Spinal cord (tissue), 10 donors: Measurements from ENCODE around the gene ITPRIP. TPM values are rescaled to one million over a fixed set of nuclear protein-coding genes. Genes with fewer than 3 reads are reported as not detected.

Experiments used
- DNase-seq, 6 donors: peaks; one replicate each; pipeline versions ENCODE4 v3.0.0 to v3.0.0-alpha.2; 2013 to 2015; ENCODE audit warnings: low spot score in 6 of 6, low read depth in 4 of 6
- H3K27ac ChIP-seq: one replicate; pipeline ENCODE4 v1.5.1; 2013; ENCODE audit warnings: low read depth, low read length, control low read depth
- H3K27me3 ChIP-seq: one replicate; pipeline ENCODE4 v1.6.1; 2013; ENCODE audit warnings: low read length; ENCODE audit not compliant: control insufficient read depth, insufficient read depth
- H3K36me3 ChIP-seq: one replicate; pipeline ENCODE4 v1.6.1; 2013; ENCODE audit warnings: low read length; ENCODE audit not compliant: control insufficient read depth, insufficient read depth
- H3K4me1 ChIP-seq: one replicate; pipeline ENCODE4 v1.6.1; 2013; ENCODE audit warnings: low read length; ENCODE audit not compliant: control insufficient read depth, insufficient read depth
- H3K4me3 ChIP-seq: one replicate; pipeline ENCODE4 v1.5.1; 2013; ENCODE audit warnings: low read depth, low read length, control low read depth
- H3K9me3 ChIP-seq: one replicate; pipeline ENCODE4 v1.6.1; 2013; ENCODE audit warnings: low read length; ENCODE audit not compliant: control insufficient read depth, insufficient read depth
- WGBS: methylation state at CpG from one replicate; pipeline ENCODE4 v1.1.5; 2013; ENCODE audit warnings: missing lambda C conversion rate; ENCODE audit not compliant: insufficient coverage; 5-methylcytosine and 5-hydroxymethylcytosine counted together
- long read RNA-seq, 4 donors: transcript quantifications; one replicate each; lab custom pipeline, GENCODE V29; 2026
- polyA plus RNA-seq, 2 donors: library from polyadenylated mRNA; unstranded; fragments of 120-200 nt; gene quantifications; one replicate each; pipeline ENCODE4 v1.2.1, GENCODE V29; 2013; ENCODE audit not compliant: insufficient read length in 2 of 2
- total RNA-seq, 2 donors: library from RNA; depleted of rRNA in 1 of 2; stranded (reverse); fragments of 120-200 nt in 1 of 2; fragments of >200 nt in 1 of 2; gene quantifications; one replicate each; pipeline versions ENCODE4 v1.2.3 to v1.2.4, GENCODE V29; 2013 to 2014
- donor health status: healthy.

Gene ITPRIP, protein sequence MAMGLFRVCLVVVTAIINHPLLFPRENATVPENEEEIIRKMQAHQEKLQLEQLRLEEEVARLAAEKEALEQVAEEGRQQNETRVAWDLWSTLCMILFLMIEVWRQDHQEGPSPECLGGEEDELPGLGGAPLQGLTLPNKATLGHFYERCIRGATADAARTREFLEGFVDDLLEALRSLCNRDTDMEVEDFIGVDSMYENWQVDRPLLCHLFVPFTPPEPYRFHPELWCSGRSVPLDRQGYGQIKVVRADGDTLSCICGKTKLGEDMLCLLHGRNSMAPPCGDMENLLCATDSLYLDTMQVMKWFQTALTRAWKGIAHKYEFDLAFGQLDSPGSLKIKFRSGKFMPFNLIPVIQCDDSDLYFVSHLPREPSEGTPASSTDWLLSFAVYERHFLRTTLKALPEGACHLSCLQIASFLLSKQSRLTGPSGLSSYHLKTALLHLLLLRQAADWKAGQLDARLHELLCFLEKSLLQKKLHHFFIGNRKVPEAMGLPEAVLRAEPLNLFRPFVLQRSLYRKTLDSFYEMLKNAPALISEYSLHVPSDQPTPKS
- total RNA-seq (1 to 10 TPM; 3.1 to 5.7 TPM), polyA plus RNA-seq (1 to 10 TPM; 4.6 to 5.1 TPM)
- long read RNA-seq, donor 1, full-length matches to known transcripts, result 3 of 3 reads
- long read RNA-seq, donor 1, partial matches to known transcripts, result 0 of 3 reads
- long read RNA-seq, donor 1, other reads (novel, unspliced or antisense), result 0 of 3 reads
- long read RNA-seq, donor 2, full-length matches to known transcripts, result 1 of 1 reads
- long read RNA-seq, donor 2, partial matches to known transcripts, result 0 of 1 reads
- long read RNA-seq, donor 2, other reads (novel, unspliced or antisense), result 0 of 1 reads
- long read RNA-seq, donor 3, full-length matches to known transcripts, result 3 of 3 reads
- long read RNA-seq, donor 3, partial matches to known transcripts, result 0 of 3 reads
- long read RNA-seq, donor 3, other reads (novel, unspliced or antisense), result 0 of 3 reads
- long read RNA-seq, donor 4, full-length matches to known transcripts, result 10 of 10 reads
- long read RNA-seq, donor 4, partial matches to known transcripts, result 0 of 10 reads
- long read RNA-seq, donor 4, other reads (novel, unspliced or antisense), result 0 of 10 reads

DNA sequence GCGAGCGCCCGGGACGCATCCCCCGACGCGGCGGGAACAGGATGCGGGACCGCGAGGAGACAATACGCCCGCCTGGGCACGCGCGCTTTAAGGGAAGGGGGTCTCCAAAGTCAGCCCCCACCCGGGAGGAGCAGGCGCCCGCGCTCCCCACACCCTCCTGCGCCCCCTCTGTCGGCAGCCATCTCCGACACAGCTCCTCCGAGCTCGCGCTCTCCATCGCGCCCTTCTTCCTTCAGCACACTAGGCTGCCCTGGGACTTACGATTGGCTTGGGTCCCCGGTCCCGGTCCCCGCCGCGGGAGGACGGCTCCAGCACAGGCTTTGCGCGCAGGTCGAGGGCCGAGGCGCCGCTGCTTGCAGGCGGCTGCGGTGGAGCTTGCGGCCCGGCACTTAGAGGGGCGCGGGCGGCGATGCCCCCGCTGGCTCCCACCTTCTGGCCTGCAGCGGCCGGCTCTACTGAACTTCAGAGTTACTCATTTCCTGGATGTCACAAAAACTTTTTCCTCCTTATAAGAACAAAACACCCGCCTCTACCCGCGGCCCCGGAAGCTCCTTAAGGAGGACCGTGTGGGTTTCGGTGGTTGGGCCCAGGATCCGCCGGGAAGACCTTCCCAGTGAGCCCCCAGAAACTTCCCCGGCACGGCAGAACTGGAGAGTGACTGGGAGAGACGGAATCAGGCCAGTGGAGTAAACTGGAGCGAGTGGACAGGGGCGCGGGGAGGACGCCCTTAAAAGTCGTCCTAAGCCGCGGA lies at the start of gene ITPRIP:
Gene ITPRIP (minus strand): TSS at position 481 of the 751 bp plus-strand sequence. CDS start 22,414 bp downstream, outside the sequence.
- peak within 1 kb of the TSS; percentile 97 for H3K27ac ChIP-seq
- H3K27me3 ChIP-seq, result peaks cover 7% of the 10 kb centered on the region
- H3K36me3 ChIP-seq, result no peaks in the 10 kb centered on the region
- peak within 1 kb of the TSS; percentile 81 for H3K4me3 ChIP-seq
- WGBS, result 0% methylated on average over 68 of the region's 70 CpGs
- H3K9me3 ChIP-seq, result no peaks in the 10 kb centered on the region
- peak in 3 of 6 donors; percentile 71 to 88 (median 81) for DNase-seq
- peaks cover 26% of the 10 kb centered on the region for H3K4me1 ChIP-seq

DNA sequence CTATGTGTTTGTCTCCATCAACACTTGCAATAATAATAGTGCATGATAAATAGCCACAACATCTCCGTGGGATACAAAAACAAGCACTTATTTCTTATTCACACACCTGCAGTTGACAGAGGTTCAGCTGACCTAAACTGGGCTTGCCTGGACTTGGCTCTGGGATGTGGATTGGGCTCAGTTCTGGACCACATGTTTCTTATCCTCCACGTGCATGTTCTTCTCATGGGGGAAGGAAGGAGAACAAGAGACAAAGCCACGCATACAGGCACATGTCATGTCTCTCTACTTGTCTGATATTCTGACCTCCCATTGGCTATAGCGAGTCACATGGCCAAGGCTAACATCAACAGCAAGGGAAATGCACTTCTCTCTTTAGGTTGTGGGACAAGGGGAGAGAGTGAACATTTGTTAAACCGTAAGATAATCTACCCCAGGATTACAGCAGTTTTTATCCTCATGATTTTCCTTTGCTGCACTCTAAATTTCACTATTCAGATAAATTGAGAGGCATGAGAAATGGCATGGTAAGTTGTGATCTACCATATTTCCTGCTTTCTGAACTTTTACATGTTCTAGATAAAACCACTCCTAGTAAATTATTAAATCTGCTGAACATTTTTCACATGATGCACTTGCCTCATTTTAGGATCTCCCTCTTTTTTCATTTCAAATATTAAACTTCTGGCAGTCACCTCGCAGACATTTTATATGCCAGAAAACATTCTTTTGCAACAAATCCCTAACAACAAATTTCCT lies 49.0 kb upstream of the ITPRIP start:
- Histone ChIP-seq H3K4me3 (no peak overlapping the region), H3K4me1 (no peaks in the 10 kb centered on the region)
- 100% methylated on average over 1 of the region's 6 CpGs for WGBS

DNA sequence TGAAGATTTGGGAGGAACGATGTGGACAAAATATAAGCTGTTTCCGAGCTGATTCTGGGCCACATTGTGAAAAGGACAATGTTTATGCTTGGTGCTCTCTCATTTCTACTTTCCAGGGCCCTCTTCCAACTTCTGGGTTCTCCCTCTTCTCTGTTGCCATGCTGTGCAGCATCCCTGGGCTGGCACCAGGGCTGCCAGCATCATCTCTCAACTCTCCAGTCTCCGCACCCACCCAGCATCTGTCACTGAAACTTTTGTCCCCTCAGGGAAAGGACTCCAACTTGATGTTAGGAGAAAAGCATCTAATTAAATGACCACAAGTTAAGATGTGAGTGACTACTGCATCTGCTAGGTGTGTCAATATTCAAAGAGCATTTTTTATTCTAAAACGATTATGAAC lies 42.1 kb upstream of the ITPRIP start:
- 100% methylated on average over 2 of the region's 4 CpGs for WGBS
- Histone ChIP-seq H3K4me1 (no peaks in the 10 kb centered on the region), H3K27ac (no peak overlapping the region), H3K27me3 (no peaks in the 10 kb centered on the region), H3K9me3 (no peaks in the 10 kb centered on the region), H3K4me3 (no peak overlapping the region), H3K36me3 (no peaks in the 10 kb centered on the region)
- DNase-seq, result no peak

More for the DNA sequence above, 49.0 kb upstream of the ITPRIP start:
- no peaks in the 10 kb centered on the region for H3K36me3 ChIP-seq
- no peaks in the 10 kb centered on the region for H3K27me3 ChIP-seq
- no peak overlapping the region for H3K27ac ChIP-seq
- no peak for DNase-seq
- H3K9me3 ChIP-seq, result no peaks in the 10 kb centered on the region

DNA sequence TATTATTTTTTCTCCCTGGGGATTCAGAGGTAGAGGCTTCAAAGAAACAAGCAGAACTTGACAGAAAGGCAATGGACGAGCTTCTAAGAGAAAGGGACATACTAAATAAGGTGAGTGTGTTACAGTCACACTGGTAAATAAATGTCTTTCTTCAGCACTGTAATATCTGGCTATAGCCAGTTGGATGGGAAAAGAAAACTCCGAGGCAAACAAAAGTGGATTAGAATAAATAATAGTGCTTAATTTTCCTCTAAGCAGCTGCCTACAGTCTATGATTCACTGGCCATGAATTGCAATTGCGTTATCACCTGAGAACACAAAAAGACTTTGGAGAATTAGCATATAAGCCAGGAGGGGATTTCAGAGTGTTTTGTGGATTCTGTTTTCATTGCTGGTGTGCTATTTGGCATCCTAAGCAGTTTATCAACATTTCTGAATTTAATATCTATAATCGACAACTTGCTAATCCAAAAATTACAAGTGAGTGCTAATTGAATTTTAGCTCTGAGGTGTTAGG lies 38.6 kb upstream of the ITPRIP start:
- WGBS, result 50% methylated on average over 1 of the region's 4 CpGs
- H3K4me1 ChIP-seq, result no peaks in the 10 kb centered on the region
- no peak overlapping the region for H3K27ac ChIP-seq
- no peaks in the 10 kb centered on the region for H3K36me3 ChIP-seq
- H3K9me3 ChIP-seq, result no peaks in the 10 kb centered on the region
- no peaks in the 10 kb centered on the region for H3K27me3 ChIP-seq
- no peak for DNase-seq
- no peak overlapping the region for H3K4me3 ChIP-seq

DNA sequence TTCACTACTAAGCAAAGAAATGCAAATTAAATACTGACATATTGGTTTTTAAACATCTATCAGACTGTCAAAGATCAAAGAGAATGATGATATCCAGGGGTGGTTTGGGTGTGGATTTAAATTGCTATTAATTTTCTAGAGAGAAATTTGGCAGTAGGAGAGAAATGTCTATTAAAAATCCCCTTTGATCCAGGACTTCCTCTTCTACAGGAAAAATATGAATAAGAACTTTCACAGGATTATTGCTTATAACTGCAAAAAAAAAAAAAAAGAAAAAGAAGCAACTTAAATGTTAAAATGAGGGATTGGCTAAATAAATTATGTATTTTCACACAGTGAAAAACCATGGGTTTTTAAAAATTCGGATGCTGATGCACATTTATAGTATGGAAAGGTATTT lies 36.3 kb upstream of the ITPRIP start:
- no peak for DNase-seq
- Histone ChIP-seq H3K4me1 (no peaks in the 10 kb centered on the region), H3K27ac (no peak overlapping the region), H3K36me3 (no peaks in the 10 kb centered on the region), H3K4me3 (no peak overlapping the region), H3K27me3 (no peaks in the 10 kb centered on the region), H3K9me3 (no peaks in the 10 kb centered on the region)
- no CpG with 5 or more reads among the region's 1 CpG for WGBS

DNA sequence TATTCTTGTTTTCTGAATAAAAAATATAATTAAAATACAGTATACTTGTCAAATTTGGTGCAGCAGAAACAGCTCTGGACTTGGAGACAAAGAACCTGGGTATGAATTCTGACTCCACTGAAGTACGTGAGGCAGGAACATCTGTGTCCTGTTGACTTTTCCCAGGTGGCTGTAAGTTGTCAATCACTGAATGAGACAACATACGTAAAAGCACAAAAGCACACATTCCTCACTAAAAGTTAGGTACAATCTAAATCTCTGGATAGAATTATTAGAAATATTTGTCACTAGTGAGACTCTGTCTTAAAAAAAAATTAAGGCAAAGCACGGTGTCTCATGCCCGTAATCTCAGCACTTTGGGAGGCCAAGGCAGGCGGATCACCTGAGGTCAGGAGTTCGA lies 33.5 kb upstream of the ITPRIP start:
- Histone ChIP-seq H3K9me3 (no peaks in the 10 kb centered on the region), H3K36me3 (no peaks in the 10 kb centered on the region), H3K4me1 (no peaks in the 10 kb centered on the region), H3K27ac (no peak overlapping the region), H3K4me3 (no peak overlapping the region), H3K27me3 (no peaks in the 10 kb centered on the region)
- no peak for DNase-seq
- 90% methylated on average over 2 of the region's 6 CpGs for WGBS

DNA sequence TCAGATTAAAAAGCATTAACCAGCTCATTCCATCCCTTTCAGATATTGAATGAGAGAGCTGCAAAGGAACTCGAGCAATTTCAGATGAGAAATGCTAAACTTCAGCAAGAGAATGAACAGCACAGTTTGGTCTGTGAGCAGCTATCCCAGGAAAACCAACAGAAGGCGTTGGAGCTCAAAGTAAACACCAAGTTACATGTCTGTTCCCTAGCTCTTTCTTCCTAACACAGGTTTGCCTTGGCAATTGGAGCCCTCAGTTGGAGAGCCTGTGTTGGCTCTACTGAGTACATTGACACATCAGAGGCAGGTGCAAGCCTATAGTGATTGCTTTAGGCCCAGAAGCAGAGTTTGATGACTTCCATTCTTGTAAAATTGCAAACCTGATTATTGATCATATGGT lies 30.1 kb upstream of the ITPRIP start:
- H3K27ac ChIP-seq, result no peak overlapping the region
- H3K4me1 ChIP-seq, result no peaks in the 10 kb centered on the region
- H3K9me3 ChIP-seq, result no peaks in the 10 kb centered on the region
- DNase-seq, result peak in 1 of 6 donors; percentile 60
- H3K27me3 ChIP-seq, result no peaks in the 10 kb centered on the region
- no peaks in the 10 kb centered on the region for H3K36me3 ChIP-seq
- WGBS, result 21% methylated on average over 2 of the region's 2 CpGs
- no peak overlapping the region for H3K4me3 ChIP-seq

DNA sequence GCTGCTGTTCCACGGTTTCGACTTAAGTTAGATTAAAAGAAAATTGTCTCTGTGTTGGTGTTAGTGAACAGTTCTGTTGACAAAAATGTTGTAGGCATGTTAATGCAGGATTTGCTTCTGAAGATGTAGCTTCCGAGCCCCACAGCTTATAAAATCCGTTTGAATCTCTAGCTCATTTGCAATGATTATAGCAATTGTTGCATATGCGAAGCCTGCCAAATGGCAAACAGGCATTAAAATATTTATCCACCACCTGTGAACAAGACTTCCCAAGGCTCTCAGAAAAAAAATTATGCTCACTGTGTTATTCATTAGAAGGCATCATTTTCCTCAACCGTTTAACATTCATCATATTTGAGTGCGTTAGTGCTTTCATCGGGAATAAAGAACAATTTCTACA lies 29.6 kb upstream of the ITPRIP start:
- Histone ChIP-seq H3K4me3 (no peak overlapping the region), H3K9me3 (no peaks in the 10 kb centered on the region), H3K4me1 (no peaks in the 10 kb centered on the region), H3K36me3 (no peaks in the 10 kb centered on the region), H3K27ac (no peak overlapping the region), H3K27me3 (no peaks in the 10 kb centered on the region)
- WGBS, result 51% methylated on average over 3 of the region's 8 CpGs
- peak in 2 of 6 donors; percentile 79 to 90 for DNase-seq
